ENCODE data around the gene IGF1. TPM values are rescaled to one million over a fixed set of nuclear protein-coding genes. Genes with fewer than 3 reads are reported as not detected.
A peak's percentile ranks its signal among the peaks of the same experiment; 100 is the strongest.

IGF1 gene
- total and polyA plus RNA-seq, 7 donors: 7.4 to 27.1 (median 15.6) TPM

DNA sequence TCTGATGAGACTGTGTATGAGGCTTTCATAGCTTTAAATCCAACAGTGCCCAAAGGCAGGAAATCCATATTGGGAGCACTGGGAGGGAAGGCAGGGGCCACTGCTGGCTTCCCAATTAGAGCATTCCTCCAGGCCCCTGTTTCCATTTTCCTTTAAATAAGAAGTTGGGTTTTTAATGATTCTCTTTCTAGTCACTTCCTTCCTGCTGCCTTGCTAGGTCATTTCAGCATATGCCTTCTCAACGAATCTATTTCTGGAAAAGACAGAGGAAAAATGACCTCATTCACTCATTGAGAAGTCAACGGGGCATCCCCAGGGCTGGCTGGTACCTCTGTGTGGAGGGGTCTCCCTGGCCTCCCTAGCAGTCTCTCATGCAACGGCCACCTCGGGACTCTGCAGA is 43.5 kb downstream of the IGF1 start:
- no peak for DNase-seq
- Histone ChIP-seq H3K27ac (no peak overlapping the region), H3K4me3 (no peak overlapping the region), H3K9me3 (no peaks in the 10 kb centered on the region), H3K36me3 (no peaks in the 10 kb centered on the region), H3K27me3 (no peaks in the 10 kb centered on the region), H3K4me1 (no peaks in the 10 kb centered on the region)
- intact Hi-C loops (cut with DNase I): no loop called here
- no peak for TF ChIP-seq POLR2A (IDR thresholded peaks at IDR 0.05)
- no peak for TF ChIP-seq POLR2AphosphoS5 (IDR thresholded peaks at IDR 0.05)
- no peak for TF ChIP-seq EP300 (IDR thresholded peaks at IDR 0.05)
- TF ChIP-seq, protein P1, sequence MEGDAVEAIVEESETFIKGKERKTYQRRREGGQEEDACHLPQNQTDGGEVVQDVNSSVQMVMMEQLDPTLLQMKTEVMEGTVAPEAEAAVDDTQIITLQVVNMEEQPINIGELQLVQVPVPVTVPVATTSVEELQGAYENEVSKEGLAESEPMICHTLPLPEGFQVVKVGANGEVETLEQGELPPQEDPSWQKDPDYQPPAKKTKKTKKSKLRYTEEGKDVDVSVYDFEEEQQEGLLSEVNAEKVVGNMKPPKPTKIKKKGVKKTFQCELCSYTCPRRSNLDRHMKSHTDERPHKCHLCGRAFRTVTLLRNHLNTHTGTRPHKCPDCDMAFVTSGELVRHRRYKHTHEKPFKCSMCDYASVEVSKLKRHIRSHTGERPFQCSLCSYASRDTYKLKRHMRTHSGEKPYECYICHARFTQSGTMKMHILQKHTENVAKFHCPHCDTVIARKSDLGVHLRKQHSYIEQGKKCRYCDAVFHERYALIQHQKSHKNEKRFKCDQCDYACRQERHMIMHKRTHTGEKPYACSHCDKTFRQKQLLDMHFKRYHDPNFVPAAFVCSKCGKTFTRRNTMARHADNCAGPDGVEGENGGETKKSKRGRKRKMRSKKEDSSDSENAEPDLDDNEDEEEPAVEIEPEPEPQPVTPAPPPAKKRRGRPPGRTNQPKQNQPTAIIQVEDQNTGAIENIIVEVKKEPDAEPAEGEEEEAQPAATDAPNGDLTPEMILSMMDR (IDR thresholded peaks at IDR 0.05): no peak
- WGBS, 2 donors: 56 to 60% methylated on average over 4 of the region's 4 CpGs

DNA sequence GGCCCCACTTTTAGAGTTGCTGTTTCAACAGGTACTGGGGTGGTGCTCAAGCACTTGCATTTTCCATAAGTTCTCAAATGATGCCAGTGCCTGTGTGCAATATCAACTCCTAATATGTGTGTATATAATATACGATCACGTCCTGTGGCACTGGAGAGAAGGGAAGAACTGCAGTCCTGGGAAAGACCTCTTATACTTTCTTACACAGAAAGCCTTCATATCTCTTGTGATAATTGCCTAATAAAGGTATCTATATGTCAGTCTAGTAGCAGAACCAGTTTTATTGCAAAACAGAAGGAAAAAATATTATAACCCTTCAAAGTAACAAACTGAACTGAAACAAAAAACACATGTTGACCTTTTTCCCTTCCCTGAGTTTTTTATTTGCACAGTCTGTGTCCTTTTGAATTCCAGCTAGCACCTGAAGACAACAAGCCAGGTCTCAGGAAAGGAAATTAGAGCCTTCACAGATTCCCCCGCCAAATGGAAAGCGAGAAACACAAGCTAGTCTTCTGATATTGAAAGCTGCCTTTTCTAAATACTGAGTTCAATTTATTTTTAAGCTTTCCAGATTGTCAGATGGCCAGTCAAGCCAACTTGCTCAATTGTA is 44.4 kb downstream of the IGF1 start:
- Histone ChIP-seq H3K27me3 (no peaks in the 10 kb centered on the region), H3K4me3 (no peak overlapping the region), H3K9me3 (no peaks in the 10 kb centered on the region), H3K4me1 (no peaks in the 10 kb centered on the region), H3K27ac (no peak overlapping the region), H3K36me3 (no peaks in the 10 kb centered on the region)
- DNase-seq: no peak
- intact Hi-C loops (cut with DNase I): no loop called here
- TF ChIP-seq EP300 (IDR thresholded peaks at IDR 0.05): no peak
- TF ChIP-seq, protein P1 (IDR thresholded peaks at IDR 0.05): no peak
- no peak for TF ChIP-seq POLR2A (IDR thresholded peaks at IDR 0.05)
- TF ChIP-seq POLR2AphosphoS5 (IDR thresholded peaks at IDR 0.05): no peak
- WGBS, 2 donors: 67 to 74% methylated on average over 4 of the region's 4 CpGs

DNA sequence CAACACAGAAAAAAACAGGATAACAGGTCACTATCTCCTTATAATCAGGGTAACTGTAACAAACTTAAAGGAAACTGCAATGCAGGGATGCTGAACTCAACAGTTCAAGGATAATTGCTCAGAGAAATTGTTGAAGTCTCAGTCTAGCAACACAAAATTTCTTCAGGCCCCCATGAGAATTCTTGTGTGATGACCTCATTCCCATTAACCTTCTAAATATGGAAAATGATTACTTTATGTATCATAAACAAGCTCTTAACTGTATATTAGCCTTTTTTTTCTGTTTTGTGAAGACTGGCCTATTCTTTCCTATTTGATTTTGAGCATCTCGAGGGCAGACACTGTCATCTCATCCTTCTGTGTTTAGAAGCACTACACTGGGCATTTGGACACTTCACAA is 47.1 kb downstream of the IGF1 start:
- Histone ChIP-seq H3K4me1 (peaks cover 0 to 2% (median 0%) of the 10 kb centered on the region in 4 donors), H3K27me3 (no peaks in the 10 kb centered on the region), H3K9me3 (no peaks in the 10 kb centered on the region), H3K4me3 (no peak overlapping the region), H3K36me3 (no peaks in the 10 kb centered on the region), H3K27ac (peak overlapping the region in 1 of 4 donors; percentile 27)
- DNase-seq: no peak
- 62 to 71% methylated on average over 1 of the region's 1 CpG for WGBS, 2 donors
- TF ChIP-seq EP300 (IDR thresholded peaks at IDR 0.05): no peak
- no peak for TF ChIP-seq POLR2AphosphoS5 (IDR thresholded peaks at IDR 0.05)
- no peak for TF ChIP-seq POLR2A (IDR thresholded peaks at IDR 0.05)
- TF ChIP-seq, protein P1 (IDR thresholded peaks at IDR 0.05): no peak
- intact Hi-C loops (cut with DNase I): no loop called here

DNA sequence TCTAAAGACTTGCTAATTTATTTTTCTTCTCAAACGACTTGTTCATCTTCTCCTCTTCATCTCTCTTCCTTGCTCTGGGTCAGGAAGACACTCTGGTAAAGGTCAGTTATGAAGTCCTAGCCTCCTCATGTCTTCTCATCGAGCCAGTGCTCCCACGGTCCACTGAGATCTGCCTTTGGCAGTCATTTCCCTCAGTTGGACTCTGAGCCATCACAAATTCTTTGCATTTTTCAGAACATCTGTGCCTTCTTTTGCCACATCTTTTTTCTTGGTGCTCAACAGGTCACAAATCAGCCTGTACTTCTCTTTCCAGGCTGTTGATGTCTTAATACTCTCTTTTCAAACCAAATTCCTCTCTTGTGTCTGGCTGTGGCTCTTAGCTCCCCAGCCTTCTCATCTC is 49.7 kb downstream of the IGF1 start:
- TF ChIP-seq POLR2AphosphoS5 (IDR thresholded peaks at IDR 0.05): no peak
- no peak for TF ChIP-seq POLR2A (IDR thresholded peaks at IDR 0.05)
- TF ChIP-seq, protein P1 (IDR thresholded peaks at IDR 0.05): no peak
- no peak for TF ChIP-seq EP300 (IDR thresholded peaks at IDR 0.05)
- peaks cover 0 to 19% (median 15%) of the 10 kb centered on the region in 4 donors for H3K4me1 ChIP-seq
- no peaks in the 10 kb centered on the region for H3K9me3 ChIP-seq
- no peak overlapping the region for H3K4me3 ChIP-seq
- no peaks in the 10 kb centered on the region for H3K36me3 ChIP-seq
- intact Hi-C loops (cut with DNase I): no loop called here
- WGBS, 2 donors: 42 to 65% methylated on average over 3 of the region's 3 CpGs
- DNase-seq: no peak
- peak overlapping the region in 3 of 4 donors; percentile 8 to 47 (median 18) for H3K27ac ChIP-seq
- H3K27me3 ChIP-seq: no peaks in the 10 kb centered on the region
